GM19455 (cell line): ENCODE data around the gene DDX31.
"Not testable (repeated sequence)": the region's sequence is repeated elsewhere in the genome, so short reads cannot be mapped to it uniquely, and the experiment has no call there.

Source experiments
- ATAC-seq: cut with Tn5 transposase; IDR thresholded peaks from one replicate; pipeline ENCODE4 v1.9.1; 2021; ENCODE audit not compliant: unreplicated experiment

The DDX31 gene

DNA sequence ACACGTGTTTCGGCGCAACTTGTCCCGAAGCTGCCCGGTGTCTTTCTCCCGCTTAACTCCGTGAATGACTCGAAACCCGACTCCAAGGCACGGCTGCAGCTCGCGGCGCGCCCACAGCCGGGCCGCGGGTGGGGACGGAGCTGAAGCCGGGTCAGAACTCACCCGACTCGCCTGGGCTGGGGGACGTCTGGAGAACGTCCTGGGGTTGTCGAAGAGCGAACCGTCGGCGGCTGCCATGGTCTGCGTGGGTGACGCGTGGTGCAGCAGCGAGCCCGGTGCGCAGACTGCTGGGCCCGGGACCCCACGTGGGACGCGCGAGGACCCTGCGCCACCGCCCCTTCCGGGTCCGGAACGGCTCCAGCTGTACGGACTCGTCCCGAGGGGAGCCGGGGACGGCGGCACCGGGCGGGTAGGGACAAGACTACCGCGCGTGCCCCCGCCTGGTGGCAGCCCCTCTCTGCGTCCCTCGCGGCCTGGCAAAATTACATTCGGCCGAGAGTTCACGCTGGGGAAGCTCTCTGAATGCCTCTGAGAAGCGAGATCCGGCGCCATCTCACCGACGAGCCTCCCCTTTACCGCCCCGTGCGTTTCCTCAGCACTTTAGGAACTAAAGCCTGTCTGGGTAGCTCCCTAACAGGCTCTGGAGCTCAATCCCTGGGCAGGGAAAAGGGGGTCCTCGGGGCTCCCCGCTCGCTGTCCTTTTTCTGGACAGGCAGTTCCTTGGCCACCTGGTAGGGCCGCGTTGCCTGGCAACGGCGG lies at the start of gene DDX31:
TSS of gene DDX31 (minus strand) at position 286 of the 759 bp plus-strand sequence. CDS start at position 237, 49 bp downstream.
- peak; percentile 66 for ATAC-seq

DNA sequence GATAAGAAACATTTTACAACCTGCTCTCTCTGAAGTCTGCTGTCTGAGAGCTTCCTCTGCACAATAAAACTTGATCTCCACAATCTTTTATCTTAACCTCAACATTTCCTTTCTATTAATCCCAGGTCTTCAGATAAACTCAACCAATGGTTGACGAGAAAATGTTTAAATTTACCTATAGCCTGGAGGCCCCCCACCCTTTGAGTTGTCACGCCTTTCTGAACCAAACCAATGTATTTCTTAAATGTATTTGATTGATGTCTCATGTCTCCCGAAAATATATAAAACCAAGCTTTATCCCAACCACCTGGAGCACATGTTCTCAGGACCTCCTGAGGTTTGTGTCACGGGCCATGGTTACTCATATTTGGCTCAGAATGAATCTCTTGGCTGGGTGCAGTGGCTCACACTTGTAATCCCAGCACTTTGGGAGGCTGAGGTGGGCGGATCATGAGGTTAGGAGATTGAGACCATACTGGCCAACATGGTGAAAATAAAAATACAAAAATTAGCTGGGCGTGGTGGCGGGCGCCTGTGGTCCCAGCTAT lies 48.7 kb upstream of the DDX31 start:
- ATAC-seq = not testable (repeated sequence)

GRCh38 chr9:132717326-132717945 lies 47.7 kb upstream of the DDX31 start:
- no peak for ATAC-seq

GRCh38 chr9:132716007-132716406 lies 46.2 kb upstream of the DDX31 start:
- ATAC-seq = no peak

DNA sequence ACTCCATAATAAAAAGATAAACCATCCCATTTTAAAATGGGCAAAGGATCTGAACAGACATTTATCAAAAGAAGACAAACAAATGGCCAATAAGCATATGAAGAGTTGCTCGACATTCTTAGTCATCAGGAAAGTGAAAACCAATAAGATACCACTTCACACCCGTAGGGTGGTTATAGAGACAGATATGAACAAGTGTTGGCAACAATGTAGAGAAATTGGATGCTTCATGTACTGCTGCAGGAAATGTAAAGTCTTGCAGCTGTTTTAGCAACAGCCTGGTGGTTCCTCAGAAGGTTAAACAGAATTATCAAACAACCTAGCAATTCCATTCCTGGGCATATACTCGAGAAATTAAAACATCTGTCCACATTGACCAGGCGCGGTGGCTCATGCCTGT lies 43.0 kb upstream of the DDX31 start:
- no peak for ATAC-seq

DNA sequence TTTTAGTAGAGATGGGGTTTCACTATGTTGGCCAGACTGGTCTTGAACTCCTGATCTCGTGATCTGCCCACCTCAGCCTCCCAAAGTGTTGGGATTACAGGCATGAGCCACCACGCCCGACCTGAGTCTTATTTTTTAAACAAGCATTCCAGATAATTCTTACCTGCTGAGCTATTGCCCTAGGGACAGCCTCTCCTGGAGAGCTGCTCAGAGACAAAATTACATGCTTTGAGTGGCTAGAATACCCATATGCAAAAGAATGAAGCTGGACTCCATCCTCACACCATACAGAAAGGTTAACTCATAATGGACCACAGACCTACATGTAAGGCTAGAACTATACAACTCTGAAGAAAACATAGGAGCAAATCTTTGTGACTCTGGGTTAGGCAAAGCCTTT lies 42.1 kb upstream of the DDX31 start:
- no peak for ATAC-seq

- not testable (repeated sequence) for ATAC-seq
Observed at GRCh38 chr9:132711152-132711551, 41.4 kb upstream of the DDX31 start.

GRCh38 chr9:132710333-132710732 lies 40.5 kb upstream of the DDX31 start:
- no peak for ATAC-seq

DNA sequence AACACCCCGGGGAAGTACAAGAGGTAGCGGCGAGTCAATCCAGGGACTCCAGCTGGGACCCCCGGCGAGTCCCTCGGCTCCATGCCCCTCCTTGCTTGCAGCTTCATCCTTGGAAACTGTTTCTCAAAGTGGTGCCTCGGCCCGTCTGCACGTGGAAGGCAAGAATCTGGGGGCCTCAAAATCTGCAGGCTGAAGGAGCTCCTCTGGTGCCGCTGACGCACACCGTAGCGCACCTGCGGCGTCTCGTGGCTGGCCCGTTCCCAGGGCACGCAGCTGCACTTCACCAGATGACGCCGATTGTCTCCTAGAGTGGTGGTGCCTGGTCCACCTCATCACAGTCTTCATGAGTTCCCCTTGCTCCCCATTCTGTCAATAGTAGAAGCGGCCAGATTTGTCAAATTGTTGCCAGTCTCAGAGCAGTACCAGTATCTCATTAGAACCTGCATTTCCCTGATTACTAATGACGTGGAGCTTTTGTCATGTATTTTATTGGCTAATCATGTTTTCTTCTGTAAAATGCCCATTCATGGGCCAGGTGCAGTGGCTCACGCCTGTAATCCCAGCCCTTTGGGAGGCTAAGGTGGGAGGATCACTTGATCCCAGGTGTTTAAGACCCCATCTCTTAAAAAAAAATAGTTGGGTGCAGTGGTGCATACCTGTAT lies 39.1 kb upstream of the DDX31 start:
- ATAC-seq = no peak

GRCh38 chr9:132708239-132708638 lies 38.5 kb upstream of the DDX31 start:
- no peak for ATAC-seq

- no peak for ATAC-seq
Observed at GRCh38 chr9:132703336-132703735, 33.6 kb upstream of the DDX31 start.

DNA sequence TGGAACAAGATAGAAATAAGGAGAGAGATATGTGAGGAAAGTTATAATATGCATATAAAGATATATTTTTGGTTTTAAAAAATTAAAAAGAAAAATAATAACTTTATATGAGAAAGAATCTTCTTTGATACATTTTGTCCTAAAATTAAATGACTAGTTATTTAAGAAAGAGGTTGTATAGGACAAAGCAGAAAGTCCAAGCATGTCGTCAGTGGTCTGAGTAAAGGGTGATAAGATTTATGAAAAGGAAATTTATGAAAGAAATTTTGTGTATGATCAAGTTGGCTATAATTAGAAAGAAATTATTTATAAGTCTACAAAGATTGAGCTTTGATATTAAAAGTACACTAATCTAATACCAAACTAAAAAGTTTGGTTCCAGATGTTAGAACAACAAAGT lies 32.5 kb upstream of the DDX31 start:
- ATAC-seq = no peak

- no peak for ATAC-seq
Observed at GRCh38 chr9:132699956-132700355, 30.2 kb upstream of the DDX31 start.

DNA sequence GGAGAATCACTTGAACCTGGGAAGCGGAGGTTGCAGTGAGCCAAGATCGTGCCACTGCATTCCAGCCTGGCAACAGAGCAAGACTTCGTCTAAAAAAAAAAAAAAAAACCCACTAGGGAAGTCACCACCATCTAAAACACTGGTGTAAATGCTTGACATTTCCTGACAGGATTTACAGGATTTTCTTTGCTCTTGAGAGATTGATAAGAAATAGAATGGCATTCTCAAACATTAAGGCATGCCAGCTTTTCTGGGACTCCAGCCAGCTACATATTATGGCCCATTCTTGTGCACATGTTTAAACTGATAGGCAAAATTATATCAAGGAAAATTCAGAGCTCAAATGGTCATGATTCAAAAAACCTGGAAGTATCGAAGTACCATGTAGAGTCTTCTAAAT lies 29.2 kb upstream of the DDX31 start:
- no peak for ATAC-seq

DNA sequence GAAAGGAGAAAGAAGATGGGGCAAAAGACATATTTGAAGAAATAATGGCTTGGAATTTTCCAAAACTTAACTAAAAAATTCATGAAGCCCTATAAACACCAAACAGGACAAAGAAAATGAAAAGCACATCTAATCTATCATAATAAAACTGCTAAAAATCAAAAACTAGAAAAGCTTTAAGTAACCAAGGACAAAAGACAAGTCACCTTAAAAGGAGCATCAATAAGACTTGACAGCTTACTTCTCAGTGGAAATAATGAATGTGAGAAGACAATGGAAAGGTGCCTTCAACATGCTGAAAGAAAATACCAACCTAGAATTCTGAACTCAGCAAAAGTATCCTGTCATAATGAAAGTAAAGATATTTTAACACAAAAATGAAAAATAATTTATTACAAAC lies 27.4 kb upstream of the DDX31 start:
- ATAC-seq = no peak

DNA sequence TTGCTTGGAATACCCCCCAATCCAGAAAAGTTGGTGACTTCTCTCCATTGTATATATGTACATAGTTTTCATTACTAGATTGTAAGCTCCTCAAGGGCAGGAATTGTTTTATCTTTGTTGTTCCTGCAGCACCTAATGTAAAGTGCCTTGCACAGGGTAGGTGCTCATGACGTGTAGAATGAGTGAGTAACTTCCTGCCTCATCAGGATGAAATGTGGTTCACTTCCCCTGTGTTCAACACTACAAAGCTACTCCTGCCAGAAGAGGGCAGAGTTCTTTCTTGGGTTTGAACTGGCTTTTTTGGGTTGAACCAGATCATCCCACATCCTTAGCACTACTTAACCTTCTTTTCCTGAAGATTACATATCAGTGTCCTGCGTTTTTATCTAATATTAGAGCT lies 24.4 kb upstream of the DDX31 start:
- no peak for ATAC-seq

- no peak for ATAC-seq
Observed at GRCh38 chr9:132690696-132691095, 20.9 kb upstream of the DDX31 start.

- ATAC-seq = no peak
Observed at GRCh38 chr9:132683873-132684272, 14.1 kb upstream of the DDX31 start.

GRCh38 chr9:132681561-132681960 lies 11.8 kb upstream of the DDX31 start:
- ATAC-seq = no peak

DNA sequence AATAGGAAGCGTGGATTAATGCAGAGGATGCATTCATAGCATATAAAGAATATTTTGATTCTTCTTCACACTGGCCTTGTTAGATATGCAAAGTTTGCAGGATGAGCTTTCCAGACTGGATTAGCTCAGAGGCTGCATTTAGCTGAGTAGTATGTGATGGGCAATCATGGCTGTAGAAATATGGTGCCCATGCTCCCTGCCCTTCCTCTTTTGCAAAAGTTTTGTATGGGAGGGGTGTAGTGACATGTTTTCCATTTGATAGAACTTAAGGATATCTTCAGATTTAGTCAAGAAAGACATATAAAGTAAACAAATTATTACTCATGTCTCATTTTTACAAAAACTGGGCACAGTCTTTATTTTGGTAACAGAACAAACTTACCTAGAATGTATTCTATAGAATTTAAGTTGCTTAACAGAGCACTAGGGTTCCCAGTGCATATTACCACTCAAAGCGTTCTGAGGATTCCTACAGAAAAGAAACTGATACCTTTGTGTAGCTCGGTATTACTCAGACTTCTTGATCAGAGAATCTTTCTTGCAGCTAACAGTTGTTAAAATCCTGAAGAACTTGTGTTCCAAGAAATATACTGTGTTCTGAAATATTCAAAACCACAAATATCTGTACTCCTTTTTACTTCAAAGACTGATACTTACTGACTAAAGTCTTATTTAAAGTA lies 10.3 kb upstream of the DDX31 start:
- ATAC-seq = no peak

DNA sequence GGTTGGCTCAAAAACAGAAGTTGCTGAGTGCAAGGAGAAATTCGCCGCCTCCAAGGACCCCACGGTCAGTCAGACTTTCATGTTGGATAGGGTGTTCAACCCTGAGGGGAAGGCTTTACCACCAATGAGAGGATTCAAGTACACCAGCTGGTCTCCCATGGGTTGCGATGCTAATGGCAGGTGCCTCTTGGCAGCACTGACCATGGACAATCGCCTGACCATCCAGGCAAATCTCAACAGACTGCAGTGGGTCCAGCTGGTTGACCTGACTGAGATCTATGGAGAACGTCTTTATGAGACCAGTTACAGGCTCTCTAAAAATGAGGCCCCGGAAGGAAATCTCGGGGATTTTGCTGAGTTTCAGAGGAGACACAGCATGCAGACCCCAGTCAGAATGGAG lies 8.2 kb upstream of the DDX31 start:
- ATAC-seq = no peak
